Mucosa of gallbladder (tissue), 1 donor: ENCODE measurements around the gene KANK4. TPM values are rescaled to one million over a fixed set of nuclear protein-coding genes. Genes with fewer than 3 reads are reported as not detected.

ENCODE experiments used
- DNase-seq: peaks from one replicate; pipeline ENCODE4 v3.0.0-alpha.2; 2020; ENCODE audit warnings: low spot score
- total RNA-seq: library from RNA; stranded (reverse); gene quantifications from one replicate; pipeline ENCODE4 v1.2.1, GENCODE V29; 2021
- donor health status: DM: no; HTN: no; CAD: no.

Gene KANK4
- total RNA-seq, 1 donor from 2014 or later = 0.20 TPM

DNA sequence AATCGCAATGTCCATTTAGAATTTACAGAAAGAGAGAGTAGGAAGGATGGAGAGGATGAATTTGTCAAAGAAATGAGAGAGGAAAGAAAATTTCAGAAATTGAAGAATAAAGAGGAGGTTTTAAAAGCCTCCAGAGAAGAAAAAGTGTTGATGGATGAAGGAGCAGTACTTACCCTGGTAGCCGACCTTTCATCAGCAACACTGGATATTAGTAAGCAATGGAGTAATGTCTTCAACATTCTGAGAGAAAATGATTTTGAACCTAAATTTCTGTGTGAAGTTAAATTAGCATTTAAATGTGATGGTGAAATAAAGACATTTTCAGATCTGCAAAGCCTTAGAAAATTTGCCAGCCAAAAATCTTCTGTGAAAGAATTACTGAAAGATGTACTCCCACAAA, 112.0 kb downstream of the KANK4 start:
- no peak for DNase-seq

DNA sequence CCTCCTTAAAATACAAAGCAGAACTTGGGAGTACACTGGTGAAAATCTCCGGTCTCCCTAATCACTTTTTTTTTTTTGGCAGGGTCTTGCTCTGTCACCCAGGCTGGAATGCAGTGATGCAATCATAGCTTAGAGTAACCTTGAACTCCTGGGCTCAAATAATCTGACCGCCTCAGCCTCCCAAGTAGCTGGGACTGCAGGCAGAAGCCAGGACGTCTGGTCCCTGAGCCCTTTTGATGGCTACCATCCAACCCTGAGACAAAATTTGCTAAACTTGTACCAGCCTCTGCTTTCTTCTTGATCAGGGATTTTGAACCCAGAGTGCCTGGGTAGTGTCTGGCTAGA, 120.5 kb downstream of the KANK4 start:
- DNase-seq = no peak

DNA sequence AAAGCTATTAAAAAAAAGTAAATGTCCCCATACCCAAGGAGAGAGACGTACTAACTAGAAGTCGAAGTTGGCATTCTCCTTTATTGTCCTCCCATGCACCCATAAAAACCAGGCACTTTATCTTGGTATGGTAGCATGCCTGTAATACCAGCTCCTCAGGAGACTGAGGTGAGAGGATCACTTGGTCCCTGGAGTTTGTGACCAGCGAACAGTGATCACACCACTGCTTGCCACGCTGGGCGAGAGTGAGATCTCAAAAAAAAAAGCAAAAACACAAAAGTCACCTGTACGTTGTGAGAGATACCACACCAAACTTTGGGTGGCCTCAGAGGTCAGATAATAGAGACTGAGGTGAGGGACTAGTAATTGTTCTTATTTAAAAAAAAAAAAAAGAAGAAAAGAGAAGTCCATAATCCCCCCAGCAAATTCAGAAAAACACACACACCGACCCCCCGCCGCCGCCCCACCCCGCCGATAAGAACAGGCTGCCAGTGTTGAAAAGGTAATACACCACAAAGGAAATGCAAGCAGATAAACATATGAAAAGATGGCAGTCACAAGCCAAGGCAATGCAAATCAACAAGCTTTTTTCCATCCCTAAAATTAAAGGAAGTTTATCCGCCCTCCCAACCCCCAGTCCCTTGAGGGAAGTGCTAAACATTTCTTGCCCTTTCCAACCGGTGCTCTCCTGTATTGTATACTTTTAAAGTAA, 121.0 kb downstream of the KANK4 start:
- no peak for DNase-seq

DNA sequence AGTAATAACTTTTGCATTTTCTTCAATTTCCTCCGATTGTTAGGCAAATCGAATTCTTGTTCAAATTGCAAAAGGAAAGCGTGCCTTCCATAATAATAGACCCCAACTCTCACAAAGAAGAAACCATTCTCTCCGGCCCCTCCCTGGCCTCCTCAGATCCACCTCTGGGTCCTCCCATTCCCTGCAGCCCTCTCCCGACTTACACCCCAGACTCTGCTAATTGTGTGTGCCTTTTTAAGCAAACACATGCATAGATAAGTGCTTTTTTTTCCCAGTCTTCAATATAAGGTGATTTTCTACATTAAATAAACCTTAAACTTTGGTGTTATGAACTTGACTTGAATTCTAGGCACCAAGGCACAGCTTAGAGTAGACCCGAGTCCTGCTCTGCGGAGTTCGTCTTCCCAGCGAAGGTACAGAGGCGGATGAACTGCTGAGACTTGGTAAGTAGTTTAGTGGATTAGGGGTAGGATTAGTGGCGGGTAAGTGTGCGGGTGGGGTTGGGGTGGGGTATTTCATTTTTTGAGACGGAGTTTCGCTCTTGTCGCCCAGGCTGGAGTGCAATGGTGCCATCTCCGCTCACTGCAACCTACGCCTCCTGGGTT, 123.0 kb downstream of the KANK4 start:
- DNase-seq = no peak

DNA sequence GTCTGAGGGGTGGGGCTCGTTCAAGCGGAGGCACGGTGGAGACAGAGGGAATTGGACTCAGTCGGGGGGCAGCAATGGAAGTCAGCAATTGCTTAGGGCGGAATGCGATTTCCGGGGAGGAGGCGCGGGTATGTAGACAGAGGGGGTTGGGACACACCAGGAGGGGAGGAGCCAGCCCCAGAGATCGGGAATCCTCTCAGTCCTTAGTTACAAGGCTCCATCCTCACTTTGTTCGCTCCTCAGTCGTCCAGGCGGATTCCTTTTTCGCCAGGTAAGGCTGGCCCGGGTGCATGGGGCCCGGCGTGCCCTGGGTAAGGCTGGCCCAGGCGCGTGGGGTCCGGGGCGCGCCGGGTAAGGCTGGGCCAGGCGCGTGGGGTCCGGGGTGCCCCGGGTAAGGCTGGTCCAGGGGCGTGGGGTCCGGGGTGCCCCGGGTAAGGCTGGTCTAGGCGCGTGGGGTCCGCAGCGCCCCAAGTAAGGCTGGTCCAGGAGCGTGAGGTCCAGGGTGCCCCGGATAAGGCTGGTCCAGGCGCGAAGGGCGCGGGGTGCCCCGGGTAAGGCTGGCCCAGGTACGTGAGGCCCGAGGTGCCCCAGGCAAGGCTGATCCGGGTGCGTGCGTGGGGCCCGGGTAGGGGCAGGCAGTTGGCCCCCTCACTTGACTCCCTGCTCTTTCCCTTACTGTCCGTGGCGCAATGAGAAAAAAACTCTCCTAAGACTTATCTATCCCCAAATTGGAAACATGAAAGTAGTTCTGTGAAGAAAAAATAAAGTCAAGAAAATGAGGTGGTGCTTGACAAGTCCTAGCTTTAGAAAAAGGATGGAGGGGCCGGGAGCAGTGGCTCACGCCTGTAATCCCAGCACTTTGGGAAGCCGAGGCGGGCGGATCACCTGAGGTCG, 124.3 kb downstream of the KANK4 start, which contains the start of gene L1TD1:
L1TD1 (plus strand) TSS at position 199 of the 894 bp plus-strand sequence. CDS start 11,780 bp downstream, outside the sequence.
- DNase-seq = no peak

DNA sequence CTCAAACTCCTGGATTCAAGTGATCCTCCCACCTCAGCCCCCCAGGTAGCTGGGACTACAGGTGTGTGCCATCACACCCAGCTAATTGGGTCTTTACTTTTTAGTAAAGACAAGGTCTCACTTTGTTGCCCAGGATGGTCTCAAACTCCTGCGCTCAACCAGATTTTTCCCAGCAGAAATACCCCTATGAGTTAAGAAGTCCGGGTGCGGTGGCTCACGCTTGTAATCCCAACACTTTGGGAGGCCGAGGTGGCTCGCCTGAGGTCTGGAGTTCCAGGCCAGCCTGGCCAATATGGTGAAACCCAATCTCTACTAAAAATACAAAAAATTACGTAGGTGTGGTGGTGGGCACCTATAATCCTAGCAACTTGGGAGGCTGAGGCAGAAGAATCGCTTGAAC, 131.1 kb downstream of the KANK4 start:
- no peak for DNase-seq

DNA sequence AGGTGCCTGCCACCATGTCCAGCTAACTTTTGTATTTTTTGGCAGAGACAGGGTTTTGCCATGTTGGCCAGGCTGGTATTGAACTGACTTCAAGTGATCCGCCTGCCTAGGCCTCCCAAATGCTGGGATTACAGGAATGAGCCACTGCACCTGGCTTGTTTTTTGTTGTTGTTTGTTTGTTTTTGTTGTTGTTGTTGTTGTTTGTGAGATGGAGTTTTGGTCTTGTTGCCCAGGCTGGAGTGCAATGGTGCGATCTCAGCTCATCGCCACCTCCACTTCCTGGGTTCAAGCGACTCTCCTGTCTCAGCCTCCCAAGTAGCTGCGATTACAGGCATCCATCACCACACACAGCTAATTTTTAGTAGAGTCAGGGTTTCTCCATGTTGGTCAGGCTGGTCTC, 131.7 kb downstream of the KANK4 start:
- DNase-seq = no peak

Other genes with a start within 250 kb of the KANK4 start
- 0.29 TPM for gene L1TD1, start 124.6 kb downstream of the KANK4 start, total RNA-seq
- 18.6 TPM for gene USP1, start 117.6 kb upstream of the KANK4 start, total RNA-seq